Nephron progenitor cell (in vitro differentiated cells): Measurements from ENCODE around the gene BEST4.

Experiments
- DNase-seq: peaks from one replicate; pipeline ENCODE4 v3.0.0; 2021
- H3K27ac Mint-ChIP-seq: 2 replicates; pipeline ENCODE4 v1.8.0; 2021; ENCODE audit warnings: mild to moderate bottlenecking, moderate library complexity, mixed read lengths
- H3K27me3 Mint-ChIP-seq: 2 replicates; pipeline ENCODE4 v1.8.0; 2021; ENCODE audit warnings: mild to moderate bottlenecking, low read depth, mixed read lengths; ENCODE audit not compliant: poor library complexity
- H3K36me3 Mint-ChIP-seq: 2 replicates; pipeline ENCODE4 v1.8.0; 2021; ENCODE audit warnings: low read depth, mixed read lengths
- H3K4me1 Mint-ChIP-seq: 2 replicates; pipeline ENCODE4 v1.8.0; 2021; ENCODE audit warnings: mixed read lengths
- H3K4me3 Mint-ChIP-seq: 2 replicates; pipeline ENCODE4 v1.8.0; 2021; ENCODE audit warnings: mild to moderate bottlenecking, moderate library complexity, mixed read lengths
- H3K9me3 Mint-ChIP-seq: 2 replicates; pipeline ENCODE4 v1.8.0; 2021; ENCODE audit warnings: mild to moderate bottlenecking, moderate library complexity, mixed read lengths
- CTCF ChIP-seq: fragments of 200-600 bp; sonication (generic); IDR thresholded peaks from 2 replicates; pipeline ENCODE4 v1.5.0; 2021; ENCODE audit warnings: antibody characterized with exemption

BEST4 gene

GRCh38 chr1:44778705-44779576 is 9.0 kb downstream of the BEST4 start:
- peaks cover 9% of the 10 kb centered on the region for H3K27me3 Mint-ChIP-seq
- H3K27ac Mint-ChIP-seq = peak overlapping the region; percentile 90
- H3K4me1 Mint-ChIP-seq = peaks cover 48% of the 10 kb centered on the region
- no peaks in the 10 kb centered on the region for H3K9me3 Mint-ChIP-seq
- H3K4me3 Mint-ChIP-seq = no peak overlapping the region
- DNase-seq = no peak
- H3K36me3 Mint-ChIP-seq = peaks cover 60% of the 10 kb centered on the region
- TF ChIP-seq CTCF = no peak

- Mint-ChIP-seq H3K27ac (peak overlapping the region; percentile 90), H3K27me3 (peaks cover 10% of the 10 kb centered on the region), H3K4me3 (peak overlapping the region; percentile 89), H3K9me3 (no peaks in the 10 kb centered on the region), H3K36me3 (peaks cover 56% of the 10 kb centered on the region), H3K4me1 (peaks cover 44% of the 10 kb centered on the region)
- no peak for TF ChIP-seq CTCF
- no peak for DNase-seq
These were observed 9.9 kb downstream of the BEST4 start for GRCh38 chr1:44777969-44778635.

- no peak for DNase-seq
- H3K36me3 Mint-ChIP-seq = peaks cover 56% of the 10 kb centered on the region
- H3K27me3 Mint-ChIP-seq = peaks cover 10% of the 10 kb centered on the region
- no peak for TF ChIP-seq CTCF
- peaks cover 47% of the 10 kb centered on the region for H3K4me1 Mint-ChIP-seq
- no peaks in the 10 kb centered on the region for H3K9me3 Mint-ChIP-seq
- H3K4me3 Mint-ChIP-seq = peak overlapping the region; percentile 89
- H3K27ac Mint-ChIP-seq = peak overlapping the region; percentile 90
These were observed 10.4 kb downstream of the BEST4 start for GRCh38 chr1:44777547-44777946.

- no peak for TF ChIP-seq CTCF
- Mint-ChIP-seq H3K27me3 (peaks cover 10% of the 10 kb centered on the region), H3K27ac (peak overlapping the region; percentile 99), H3K9me3 (no peaks in the 10 kb centered on the region), H3K36me3 (peaks cover 51% of the 10 kb centered on the region), H3K4me1 (peaks cover 47% of the 10 kb centered on the region), H3K4me3 (peak overlapping the region; percentile 89)
- DNase-seq = no peak
These were observed 11.3 kb downstream of the BEST4 start for GRCh38 chr1:44776730-44777068.

- Mint-ChIP-seq H3K4me1 (peaks cover 47% of the 10 kb centered on the region), H3K27ac (peak overlapping the region; percentile 99), H3K4me3 (peak overlapping the region; percentile 89), H3K9me3 (no peaks in the 10 kb centered on the region), H3K27me3 (peaks cover 10% of the 10 kb centered on the region), H3K36me3 (peaks cover 45% of the 10 kb centered on the region)
- TF ChIP-seq CTCF = no peak
- DNase-seq = no peak
These were observed 11.8 kb downstream of the BEST4 start for GRCh38 chr1:44775930-44776729.
